Psoas muscle (tissue), 8 donors: ENCODE data around the gene IL1RL1. TPM values are rescaled to one million over a fixed set of nuclear protein-coding genes. Genes with fewer than 3 reads are reported as not detected.

Experiments
- ATAC-seq, 4 donors: fragments of 200-7000 bp; cut with Tn5 transposase; one replicate each; pipeline ENCODE4 v1.9.1; 2020; ENCODE audit warnings: moderate library complexity in 3 of 4, mild to moderate bottlenecking in 2 of 4
- DNase-seq, 2 donors: peaks; one replicate each; pipeline ENCODE4 v3.0.0-alpha.2; 2020
- H3K27ac ChIP-seq: fragments of 200-600 bp; one replicate; pipeline ENCODE4 v1.8.0; 2022
- H3K27me3 ChIP-seq, 3 donors: fragments of 200-600 bp in 1 of 3; one replicate each; pipeline versions ENCODE4 v1.6.1 to v1.8.0; 2013 to 2022; ENCODE audit warnings: low read length in 2 of 3, mild to moderate bottlenecking in 2 of 3, moderate library complexity in 1 of 3; ENCODE audit not compliant: insufficient read depth in 3 of 3
- H3K36me3 ChIP-seq, 2 donors: fragments of 200-600 bp in 1 of 2; one replicate each; pipeline versions ENCODE4 v1.6.1 to v1.8.0; 2013 to 2022; ENCODE audit warnings: low read depth in 1 of 2, mild to moderate bottlenecking in 1 of 2, moderate library complexity in 1 of 2; ENCODE audit not compliant: insufficient read depth in 1 of 2
- H3K4me1 ChIP-seq: fragments of 200-600 bp; one replicate; pipeline ENCODE4 v1.8.0; 2022
- H3K4me3 ChIP-seq: fragments of 200-600 bp; one replicate; pipeline ENCODE4 v1.8.0; 2022; ENCODE audit warnings: mild to moderate bottlenecking
- H3K9me3 ChIP-seq: fragments of 200-600 bp; one replicate; pipeline ENCODE4 v1.8.0; 2022
- CTCF ChIP-seq: fragments of 200-600 bp; IDR thresholded peaks from one replicate; pipeline ENCODE4 v1.8.0; 2022; ENCODE audit warnings: antibody characterized with exemption
- WGBS, 3 donors: extraction: QIAGEN DNeasy Blood & Tissue Kit; methylation state at CpG; one replicate each; pipeline versions ENCODE4 v1.1.6 to v1.1.7; 2013; 5-methylcytosine and 5-hydroxymethylcytosine counted together
- intact Hi-C, 2 donors: fragments of 100-400 bp; cut with DNase I; formaldehyde crosslinking; loops; one replicate each; pipeline versions ENCODE4 v1.11.0 to v1.14.2; 2022
- polyA plus RNA-seq, 3 donors: library from polyadenylated mRNA; stranded (reverse); fragments of 200-250 nt; gene quantifications; one replicate each; pipeline ENCODE4 v1.2.3, GENCODE V29; 2013
- total RNA-seq, 4 donors: library from RNA; stranded (reverse); fragmentation: NEBNext Ultra II Directional in 2 of 4; extraction: Animal tissue kit (Norgen Biotek cat#: 25700) in 2 of 4; gene quantifications; one replicate each; pipeline versions ENCODE4 v1.2.1 to v1.2.4, GENCODE V29; 2021 to 2023
- donor health status: healthy with polysubstance abuse.
- donor health status: DM: no; HTN: no; CAD: no; lungs with moderate emphysema.
- donor health status: Bipolar disorder and iron deficiency.
- donor health status: healthy.
- donor health status: DM: yes; HTN: yes; CAD: no.
- donor health status: DM: no; HTN: no; CAD: no.
- donor health status: DM: no; HTN: no; CAD: no.
- donor health status: DM: yes; HTN: yes; CAD: no.

Gene IL1RL1
- total and polyA plus RNA-seq, 7 donors = 0.43 to 13.1 (median 2.9) TPM

GRCh38 chr2:102295566-102295965, 15.8 kb upstream of the IL1RL1 start:
- H3K9me3 ChIP-seq = no peaks in the 10 kb centered on the region
- no peak overlapping the region for H3K4me3 ChIP-seq
- TF ChIP-seq CTCF = no peak
- intact Hi-C loops = no loop called here
- DNase-seq (no peak), ATAC-seq (no peak)
- no peak overlapping the region for H3K27ac ChIP-seq
- H3K27me3 ChIP-seq = no peaks in the 10 kb centered on the region
- WGBS, 3 donors = 67 to 88% (median 85%) methylated on average over 1 of the region's 1 CpG
- no peaks in the 10 kb centered on the region for H3K4me1 ChIP-seq
- H3K36me3 ChIP-seq = no peaks in the 10 kb centered on the region

GRCh38 chr2:102296449-102296848, 14.9 kb upstream of the IL1RL1 start:
- DNase-seq (no peak), ATAC-seq (no peak)
- H3K27me3 ChIP-seq = no peaks in the 10 kb centered on the region
- no peaks in the 10 kb centered on the region for H3K4me1 ChIP-seq
- TF ChIP-seq CTCF = no peak
- H3K36me3 ChIP-seq = no peaks in the 10 kb centered on the region
- no peaks in the 10 kb centered on the region for H3K9me3 ChIP-seq
- intact Hi-C loops = no loop called here
- no peak overlapping the region for H3K27ac ChIP-seq
- H3K4me3 ChIP-seq = no peak overlapping the region

DNA sequence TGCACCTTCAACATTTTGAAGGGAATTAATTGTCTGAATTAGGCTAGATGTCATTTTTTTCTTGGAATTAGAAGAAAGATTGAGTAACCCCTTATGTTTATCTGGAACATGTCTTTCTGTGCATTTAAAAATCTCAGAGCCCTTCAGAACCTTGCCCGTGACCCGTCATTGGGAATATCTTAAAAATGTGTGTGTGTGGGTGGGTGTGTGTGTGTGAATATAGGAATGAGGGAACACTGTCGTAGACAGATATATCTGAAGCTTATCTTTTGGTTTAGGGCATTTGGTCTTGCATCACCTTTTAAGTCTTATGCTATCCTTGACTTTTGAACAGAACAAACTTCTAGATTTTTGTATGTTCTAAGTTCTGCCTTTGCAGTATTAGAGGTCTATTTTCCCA, 13.5 kb upstream of the IL1RL1 start:
- Histone ChIP-seq H3K9me3 (no peaks in the 10 kb centered on the region), H3K27ac (no peak overlapping the region), H3K36me3 (no peaks in the 10 kb centered on the region), H3K27me3 (no peaks in the 10 kb centered on the region), H3K4me1 (no peaks in the 10 kb centered on the region), H3K4me3 (no peak overlapping the region)
- no peak for DNase-seq
- WGBS, 3 donors = 79 to 89% (median 81%) methylated on average over 3 of the region's 3 CpGs
- no peak for ATAC-seq
- no peak for TF ChIP-seq CTCF
- intact Hi-C loops = no loop called here

GRCh38 chr2:102301867-102302362, 9.4 kb upstream of the IL1RL1 start:
- WGBS, 3 donors = 37 to 42% (median 38%) methylated on average over 7 of the region's 7 CpGs

More at GRCh38 chr2:102301867-102302362, 9.4 kb upstream of the IL1RL1 start:
- H3K27ac ChIP-seq = no peak overlapping the region
- H3K36me3 ChIP-seq = no peaks in the 10 kb centered on the region
- H3K9me3 ChIP-seq = no peaks in the 10 kb centered on the region
- no peak overlapping the region for H3K4me3 ChIP-seq
- H3K4me1 ChIP-seq = no peaks in the 10 kb centered on the region
- no peak for TF ChIP-seq CTCF
- H3K27me3 ChIP-seq = peaks cover 0 to 7% (median 0%) of the 10 kb centered on the region in 3 donors
- DNase-seq (no peak), ATAC-seq (no peak)
- intact Hi-C loops = no loop called here
